ENCODE measurements around the gene EVC2.

DNA sequence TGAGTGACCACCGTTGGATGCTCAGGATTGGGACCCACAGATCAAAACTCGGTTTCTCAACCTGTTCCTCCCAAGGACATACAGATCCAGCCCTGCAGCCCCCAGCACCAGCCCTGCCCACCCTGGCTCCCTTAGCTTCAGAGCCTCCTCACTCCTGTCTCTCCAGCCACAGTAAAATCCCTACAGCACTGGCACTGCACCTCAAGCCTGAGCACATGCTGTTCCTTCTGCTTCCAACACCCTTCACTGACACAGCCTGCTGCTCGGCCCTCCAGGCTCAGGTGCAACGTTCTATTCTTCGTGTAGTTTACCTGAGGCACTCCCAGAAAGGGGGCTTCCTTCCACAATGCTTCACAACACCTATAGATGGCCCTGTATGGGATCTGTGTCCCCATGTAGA is 163.6 kb downstream of the EVC2 start:
- TF ChIP-seq TAF1 (IDR thresholded peaks at IDR 0.05; ENCODE audit: control insufficient read depth, extremely low read depth, insufficient read depth, low read length, severe bottlenecking): no peak
- TF ChIP-seq, protein P1, sequence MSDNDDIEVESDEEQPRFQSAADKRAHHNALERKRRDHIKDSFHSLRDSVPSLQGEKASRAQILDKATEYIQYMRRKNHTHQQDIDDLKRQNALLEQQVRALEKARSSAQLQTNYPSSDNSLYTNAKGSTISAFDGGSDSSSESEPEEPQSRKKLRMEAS (CRISPR knock-in tag; IDR thresholded peaks at IDR 0.05): no peak
- TF ChIP-seq, protein P2, sequence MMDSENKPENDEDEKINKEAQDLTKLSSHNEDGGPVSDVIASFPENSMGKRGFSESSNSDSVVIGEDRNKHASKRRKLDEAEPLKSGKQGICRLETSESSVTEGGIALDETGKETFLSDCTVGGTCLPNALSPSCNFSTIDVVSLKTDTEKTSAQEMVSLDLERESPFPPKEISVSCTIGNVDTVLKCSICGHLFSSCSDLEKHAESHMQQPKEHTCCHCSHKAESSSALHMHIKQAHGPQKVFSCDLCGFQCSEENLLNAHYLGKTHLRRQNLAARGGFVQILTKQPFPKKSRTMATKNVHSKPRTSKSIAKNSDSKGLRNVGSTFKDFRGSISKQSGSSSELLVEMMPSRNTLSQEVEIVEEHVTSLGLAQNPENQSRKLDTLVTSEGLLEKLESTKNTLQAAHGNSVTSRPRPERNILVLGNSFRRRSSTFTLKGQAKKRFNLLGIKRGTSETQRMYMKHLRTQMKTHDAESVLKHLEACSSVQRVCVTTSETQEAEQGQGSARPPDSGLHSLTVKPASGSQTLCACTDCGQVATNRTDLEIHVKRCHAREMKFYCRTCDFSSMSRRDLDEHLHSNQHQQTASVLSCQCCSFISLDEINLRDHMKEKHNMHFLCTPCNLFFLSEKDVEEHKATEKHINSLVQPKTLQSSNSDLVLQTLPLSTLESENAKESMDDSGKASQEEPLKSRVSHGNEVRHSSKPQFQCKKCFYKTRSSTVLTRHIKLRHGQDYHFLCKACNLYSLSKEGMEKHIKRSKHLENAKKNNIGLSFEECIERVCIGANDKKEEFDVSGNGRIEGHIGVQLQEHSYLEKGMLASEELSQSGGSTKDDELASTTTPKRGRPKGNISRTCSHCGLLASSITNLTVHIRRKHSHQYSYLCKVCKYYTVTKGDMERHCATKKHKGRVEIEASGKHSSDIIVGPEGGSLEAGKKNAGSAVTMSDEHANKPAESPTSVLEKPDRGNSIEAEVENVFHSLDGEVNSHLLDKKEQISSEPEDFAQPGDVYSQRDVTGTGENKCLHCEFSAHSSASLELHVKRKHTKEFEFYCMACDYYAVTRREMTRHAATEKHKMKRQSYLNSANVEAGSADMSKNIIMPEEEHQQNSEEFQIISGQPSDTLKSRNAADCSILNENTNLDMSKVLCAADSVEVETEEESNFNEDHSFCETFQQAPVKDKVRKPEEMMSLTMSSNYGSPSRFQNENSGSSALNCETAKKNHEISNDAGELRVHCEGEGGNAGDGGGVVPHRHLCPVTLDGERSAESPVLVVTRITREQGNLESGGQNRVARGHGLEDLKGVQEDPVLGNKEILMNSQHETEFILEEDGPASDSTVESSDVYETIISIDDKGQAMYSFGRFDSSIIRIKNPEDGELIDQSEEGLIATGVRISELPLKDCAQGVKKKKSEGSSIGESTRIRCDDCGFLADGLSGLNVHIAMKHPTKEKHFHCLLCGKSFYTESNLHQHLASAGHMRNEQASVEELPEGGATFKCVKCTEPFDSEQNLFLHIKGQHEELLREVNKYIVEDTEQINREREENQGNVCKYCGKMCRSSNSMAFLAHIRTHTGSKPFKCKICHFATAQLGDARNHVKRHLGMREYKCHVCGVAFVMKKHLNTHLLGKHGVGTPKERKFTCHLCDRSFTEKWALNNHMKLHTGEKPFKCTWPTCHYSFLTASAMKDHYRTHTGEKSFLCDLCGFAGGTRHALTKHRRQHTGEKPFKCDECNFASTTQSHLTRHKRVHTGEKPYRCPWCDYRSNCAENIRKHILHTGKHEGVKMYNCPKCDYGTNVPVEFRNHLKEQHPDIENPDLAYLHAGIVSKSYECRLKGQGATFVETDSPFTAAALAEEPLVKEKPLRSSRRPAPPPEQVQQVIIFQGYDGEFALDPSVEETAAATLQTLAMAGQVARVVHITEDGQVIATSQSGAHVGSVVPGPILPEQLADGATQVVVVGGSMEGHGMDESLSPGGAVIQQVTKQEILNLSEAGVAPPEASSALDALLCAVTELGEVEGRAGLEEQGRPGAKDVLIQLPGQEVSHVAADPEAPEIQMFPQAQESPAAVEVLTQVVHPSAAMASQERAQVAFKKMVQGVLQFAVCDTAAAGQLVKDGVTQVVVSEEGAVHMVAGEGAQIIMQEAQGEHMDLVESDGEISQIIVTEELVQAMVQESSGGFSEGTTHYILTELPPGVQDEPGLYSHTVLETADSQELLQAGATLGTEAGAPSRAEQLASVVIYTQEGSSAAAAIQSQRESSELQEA (IDR thresholded peaks at IDR 0.05; ENCODE audit: low read depth): no peak
- TF ChIP-seq JUN (IDR thresholded peaks at IDR 0.05; ENCODE audit: borderline replicate concordance, low read depth, low read length): no peak
- no peak for TF ChIP-seq JUN (CRISPR knock-in tag; IDR thresholded peaks at IDR 0.05; ENCODE audit: borderline replicate concordance)
- no peak for TF ChIP-seq ZNF121 (CRISPR knock-in tag; conservative IDR thresholded peaks at IDR 0.05)
- TF ChIP-seq KDM1A (IDR thresholded peaks at IDR 0.05): no peak
- TF ChIP-seq POLR2A (conservative IDR thresholded peaks at IDR 0.05): no peak
- TF ChIP-seq, protein P3, sequence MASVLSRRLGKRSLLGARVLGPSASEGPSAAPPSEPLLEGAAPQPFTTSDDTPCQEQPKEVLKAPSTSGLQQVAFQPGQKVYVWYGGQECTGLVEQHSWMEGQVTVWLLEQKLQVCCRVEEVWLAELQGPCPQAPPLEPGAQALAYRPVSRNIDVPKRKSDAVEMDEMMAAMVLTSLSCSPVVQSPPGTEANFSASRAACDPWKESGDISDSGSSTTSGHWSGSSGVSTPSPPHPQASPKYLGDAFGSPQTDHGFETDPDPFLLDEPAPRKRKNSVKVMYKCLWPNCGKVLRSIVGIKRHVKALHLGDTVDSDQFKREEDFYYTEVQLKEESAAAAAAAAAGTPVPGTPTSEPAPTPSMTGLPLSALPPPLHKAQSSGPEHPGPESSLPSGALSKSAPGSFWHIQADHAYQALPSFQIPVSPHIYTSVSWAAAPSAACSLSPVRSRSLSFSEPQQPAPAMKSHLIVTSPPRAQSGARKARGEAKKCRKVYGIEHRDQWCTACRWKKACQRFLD (CRISPR knock-in tag; IDR thresholded peaks at IDR 0.05): no peak
- TF ChIP-seq HNRNPUL1 (IDR thresholded peaks at IDR 0.05; ENCODE audit: low read length): no peak
- no peak for TF ChIP-seq GTF2F1 (IDR thresholded peaks at IDR 0.05; ENCODE audit: low read depth, low read length)
- TF ChIP-seq ZNF212 (CRISPR knock-in tag; IDR thresholded peaks at IDR 0.05): no peak
- TF ChIP-seq, protein P4, sequence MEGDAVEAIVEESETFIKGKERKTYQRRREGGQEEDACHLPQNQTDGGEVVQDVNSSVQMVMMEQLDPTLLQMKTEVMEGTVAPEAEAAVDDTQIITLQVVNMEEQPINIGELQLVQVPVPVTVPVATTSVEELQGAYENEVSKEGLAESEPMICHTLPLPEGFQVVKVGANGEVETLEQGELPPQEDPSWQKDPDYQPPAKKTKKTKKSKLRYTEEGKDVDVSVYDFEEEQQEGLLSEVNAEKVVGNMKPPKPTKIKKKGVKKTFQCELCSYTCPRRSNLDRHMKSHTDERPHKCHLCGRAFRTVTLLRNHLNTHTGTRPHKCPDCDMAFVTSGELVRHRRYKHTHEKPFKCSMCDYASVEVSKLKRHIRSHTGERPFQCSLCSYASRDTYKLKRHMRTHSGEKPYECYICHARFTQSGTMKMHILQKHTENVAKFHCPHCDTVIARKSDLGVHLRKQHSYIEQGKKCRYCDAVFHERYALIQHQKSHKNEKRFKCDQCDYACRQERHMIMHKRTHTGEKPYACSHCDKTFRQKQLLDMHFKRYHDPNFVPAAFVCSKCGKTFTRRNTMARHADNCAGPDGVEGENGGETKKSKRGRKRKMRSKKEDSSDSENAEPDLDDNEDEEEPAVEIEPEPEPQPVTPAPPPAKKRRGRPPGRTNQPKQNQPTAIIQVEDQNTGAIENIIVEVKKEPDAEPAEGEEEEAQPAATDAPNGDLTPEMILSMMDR (IDR thresholded peaks at IDR 0.05 in 2 of 3, conservative IDR thresholded peaks at IDR 0.05 in 1 of 3; ENCODE audit: insufficient read depth in 2 of 3, low read depth in 1 of 3, low read length in 3 of 3): no peak
- TF ChIP-seq JUND (IDR thresholded peaks at IDR 0.05; ENCODE audit: borderline replicate concordance, low read depth, low read length): no peak
- no peak for TF ChIP-seq JUND (tag; IDR thresholded peaks at IDR 0.05; ENCODE audit: borderline replicate concordance, low read depth, low read length)
